ENCODE results near the gene ARHGEF11. TPM values are rescaled to one million over a fixed set of nuclear protein-coding genes. Genes with fewer than 3 reads are reported as not detected.

Gene ARHGEF11
- total RNA-seq, 3 donors from 2014 or later = 1.4 to 1.8 (median 1.7) TPM

DNA sequence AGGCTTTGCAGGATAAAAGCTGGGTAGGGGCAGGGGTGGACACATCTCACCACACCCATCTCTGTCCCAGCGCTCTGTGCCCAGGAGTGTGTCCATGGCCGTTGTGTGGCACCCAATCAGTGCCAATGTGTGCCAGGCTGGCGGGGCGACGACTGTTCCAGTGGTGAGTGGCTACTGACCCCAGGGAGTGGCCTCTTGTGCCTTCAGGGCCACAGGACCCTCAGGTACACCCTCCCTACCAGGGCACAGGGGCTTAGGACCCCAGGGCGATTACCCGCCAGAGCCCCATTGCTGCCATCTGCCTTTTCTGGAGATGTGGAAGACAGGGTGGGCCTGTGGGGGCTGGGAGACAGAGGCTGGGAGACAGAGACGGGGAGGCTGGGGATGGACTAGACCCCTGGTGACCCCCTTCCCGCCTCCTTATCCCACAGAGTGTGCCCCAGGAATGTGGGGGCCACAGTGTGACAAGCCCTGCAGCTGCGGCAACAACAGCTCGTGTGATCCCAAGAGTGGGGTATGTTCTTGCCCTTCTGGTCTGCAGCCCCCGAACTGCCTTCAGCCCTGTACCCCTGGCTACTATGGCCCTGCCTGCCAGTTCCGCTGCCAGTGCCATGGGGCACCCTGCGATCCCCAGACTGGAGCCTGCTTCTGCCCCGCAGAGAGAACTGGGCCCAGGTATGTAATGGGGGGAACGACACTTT lies 139.2 kb downstream of the ARHGEF11 start:
- H3K4me3 Mint-ChIP-seq = no peak overlapping the region
- no peaks in the 10 kb centered on the region for H3K9me3 Mint-ChIP-seq
- DNase-seq (no peak), ATAC-seq (no peak)
- peaks cover 16% of the 10 kb centered on the region for H3K27me3 Mint-ChIP-seq (ENCODE audit: low read depth)
- H3K36me3 Mint-ChIP-seq (ENCODE audit: insufficient read depth) = no peaks in the 10 kb centered on the region
- H3K4me1 Mint-ChIP-seq (ENCODE audit: low read depth) = no peaks in the 10 kb centered on the region

DNA sequence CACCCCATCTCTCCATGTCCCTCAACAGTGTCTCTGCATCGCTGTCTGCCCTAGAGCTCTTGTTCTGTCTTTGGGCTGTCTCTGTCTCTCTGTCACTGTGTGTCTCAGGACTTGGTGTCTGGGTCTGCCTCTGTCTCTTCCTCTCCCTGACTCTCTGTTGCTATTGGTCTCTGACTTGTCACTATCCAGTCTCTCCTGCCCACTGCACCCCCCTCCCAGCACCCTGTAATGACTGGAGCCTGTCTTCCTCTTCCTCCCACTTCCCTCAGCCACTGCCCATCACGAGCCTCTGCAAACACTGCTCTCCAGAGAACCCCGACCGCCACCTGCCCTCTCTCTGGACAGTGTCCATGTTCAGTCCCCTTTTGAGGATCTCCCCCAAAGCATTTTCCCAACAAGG lies 139.9 kb downstream of the ARHGEF11 start:
- no peak for ATAC-seq
- no peaks in the 10 kb centered on the region for H3K4me1 Mint-ChIP-seq (ENCODE audit: low read depth)
- H3K27me3 Mint-ChIP-seq (ENCODE audit: low read depth) = peaks cover 16% of the 10 kb centered on the region
- H3K9me3 Mint-ChIP-seq = no peaks in the 10 kb centered on the region
- H3K36me3 Mint-ChIP-seq (ENCODE audit: insufficient read depth) = no peaks in the 10 kb centered on the region
- DNase-seq = no peak
- no peak overlapping the region for H3K4me3 Mint-ChIP-seq

DNA sequence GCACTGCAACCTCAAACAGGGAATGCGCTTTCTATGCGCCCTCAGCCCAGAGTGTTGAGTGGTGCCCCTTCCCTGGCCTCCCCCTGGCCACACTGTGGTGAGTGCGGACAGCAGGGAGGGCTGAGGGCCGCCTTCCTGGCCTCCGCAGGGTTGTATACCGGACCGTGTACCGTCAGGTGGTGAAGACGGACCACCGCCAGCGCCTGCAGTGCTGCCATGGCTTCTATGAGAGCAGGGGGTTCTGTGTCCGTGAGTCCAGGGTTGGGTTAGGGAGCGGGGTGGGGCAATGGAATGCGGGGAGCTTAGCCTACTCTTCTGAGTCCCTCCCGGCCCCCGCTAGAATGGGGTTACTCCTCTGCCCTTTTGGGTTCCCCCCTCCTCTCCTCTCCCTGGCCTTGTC lies 140.4 kb downstream of the ARHGEF11 start:
- Mint-ChIP-seq H3K9me3 (no peaks in the 10 kb centered on the region), H3K4me1 (ENCODE audit: low read depth) (no peaks in the 10 kb centered on the region), H3K4me3 (no peak overlapping the region), H3K27me3 (ENCODE audit: low read depth) (peaks cover 20% of the 10 kb centered on the region), H3K36me3 (ENCODE audit: insufficient read depth) (no peaks in the 10 kb centered on the region)
- ATAC-seq = no peak
- no peak for DNase-seq

DNA sequence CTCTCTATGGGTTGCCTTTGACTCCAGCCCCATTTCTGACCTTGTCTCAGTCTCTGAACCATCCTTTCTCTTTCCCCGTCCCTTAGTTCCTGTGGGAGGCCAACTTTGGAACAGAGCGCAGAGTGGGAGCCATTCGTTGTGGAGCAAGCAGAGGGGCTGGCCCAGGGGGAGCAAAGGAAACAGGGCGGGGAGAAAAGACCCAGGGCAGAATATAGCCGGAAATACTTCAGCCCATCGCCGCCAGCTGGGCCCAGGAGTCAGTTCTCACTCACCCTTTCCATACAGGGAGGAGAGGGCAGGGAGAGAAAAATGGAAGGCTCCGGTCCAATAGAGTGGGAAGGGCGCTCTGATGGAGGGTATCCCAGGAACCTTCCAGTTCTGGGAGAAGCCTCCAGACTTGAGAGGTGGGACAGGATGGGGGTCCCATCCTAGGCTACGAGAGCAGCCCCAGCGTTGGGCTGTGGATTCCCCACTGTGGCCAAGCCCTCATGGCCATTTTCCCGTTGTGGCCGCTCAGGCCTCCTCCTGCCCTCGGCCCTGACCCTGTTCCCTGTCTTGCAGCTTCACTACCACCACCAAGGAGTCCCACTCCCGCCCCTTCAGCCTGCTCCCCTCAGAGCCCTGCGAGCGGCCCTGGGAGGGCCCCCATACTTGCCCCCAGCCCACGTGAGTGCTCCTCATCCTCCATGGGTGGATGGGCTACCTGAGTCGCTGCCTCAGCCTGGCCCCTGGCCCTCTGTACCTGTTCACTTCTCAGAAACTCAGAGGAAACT lies 141.2 kb downstream of the ARHGEF11 start:
- ATAC-seq (no peak), DNase-seq (no peak)
- Mint-ChIP-seq H3K36me3 (ENCODE audit: insufficient read depth) (no peaks in the 10 kb centered on the region), H3K4me3 (no peak overlapping the region), H3K27me3 (ENCODE audit: low read depth) (peaks cover 21% of the 10 kb centered on the region), H3K9me3 (no peaks in the 10 kb centered on the region), H3K4me1 (ENCODE audit: low read depth) (no peaks in the 10 kb centered on the region)

DNA sequence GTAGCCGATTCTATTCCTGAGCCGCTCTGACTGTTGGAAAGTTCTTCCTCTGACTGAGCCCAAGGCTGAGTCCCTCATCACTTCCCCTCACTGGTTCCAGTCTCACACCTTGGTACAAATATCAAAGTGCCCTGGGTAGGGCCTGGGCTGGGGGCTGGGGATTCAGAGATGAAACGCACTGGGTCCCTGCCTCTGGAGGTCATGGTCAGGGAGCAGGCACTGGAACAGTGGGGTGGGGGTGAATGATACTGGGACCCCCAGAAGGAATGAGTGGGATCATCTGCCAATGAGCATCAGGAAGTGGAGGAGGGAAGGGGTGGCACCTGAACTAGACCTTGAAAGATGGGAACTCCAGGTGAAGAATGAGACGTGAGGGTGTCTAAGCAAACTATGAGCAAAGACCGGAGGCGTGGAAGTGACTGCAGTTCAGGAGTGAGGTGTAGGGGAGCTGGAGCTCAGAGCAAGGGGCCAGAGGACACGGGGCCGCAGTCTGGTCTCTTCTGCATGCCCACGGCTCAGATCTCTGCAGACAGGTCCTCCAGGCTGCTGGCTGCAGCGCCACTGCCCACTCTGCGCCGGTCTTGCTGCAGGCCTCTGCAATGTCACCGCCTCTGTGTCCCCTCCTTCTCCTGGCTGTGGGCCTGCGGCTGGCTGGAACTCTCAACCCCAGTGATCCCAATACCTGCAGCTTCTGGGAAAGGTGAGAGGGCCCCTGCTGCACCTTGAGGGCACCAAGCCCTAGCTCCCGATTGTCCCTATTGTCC lies 142.0 kb downstream of the ARHGEF11 start:
- no peaks in the 10 kb centered on the region for H3K36me3 Mint-ChIP-seq (ENCODE audit: insufficient read depth)
- peaks cover 24% of the 10 kb centered on the region for H3K27me3 Mint-ChIP-seq (ENCODE audit: low read depth)
- peaks cover under 1% of the 10 kb centered on the region for H3K4me1 Mint-ChIP-seq (ENCODE audit: low read depth)
- DNase-seq (no peak), ATAC-seq (no peak)
- H3K4me3 Mint-ChIP-seq = no peak overlapping the region
- no peaks in the 10 kb centered on the region for H3K9me3 Mint-ChIP-seq

DNA sequence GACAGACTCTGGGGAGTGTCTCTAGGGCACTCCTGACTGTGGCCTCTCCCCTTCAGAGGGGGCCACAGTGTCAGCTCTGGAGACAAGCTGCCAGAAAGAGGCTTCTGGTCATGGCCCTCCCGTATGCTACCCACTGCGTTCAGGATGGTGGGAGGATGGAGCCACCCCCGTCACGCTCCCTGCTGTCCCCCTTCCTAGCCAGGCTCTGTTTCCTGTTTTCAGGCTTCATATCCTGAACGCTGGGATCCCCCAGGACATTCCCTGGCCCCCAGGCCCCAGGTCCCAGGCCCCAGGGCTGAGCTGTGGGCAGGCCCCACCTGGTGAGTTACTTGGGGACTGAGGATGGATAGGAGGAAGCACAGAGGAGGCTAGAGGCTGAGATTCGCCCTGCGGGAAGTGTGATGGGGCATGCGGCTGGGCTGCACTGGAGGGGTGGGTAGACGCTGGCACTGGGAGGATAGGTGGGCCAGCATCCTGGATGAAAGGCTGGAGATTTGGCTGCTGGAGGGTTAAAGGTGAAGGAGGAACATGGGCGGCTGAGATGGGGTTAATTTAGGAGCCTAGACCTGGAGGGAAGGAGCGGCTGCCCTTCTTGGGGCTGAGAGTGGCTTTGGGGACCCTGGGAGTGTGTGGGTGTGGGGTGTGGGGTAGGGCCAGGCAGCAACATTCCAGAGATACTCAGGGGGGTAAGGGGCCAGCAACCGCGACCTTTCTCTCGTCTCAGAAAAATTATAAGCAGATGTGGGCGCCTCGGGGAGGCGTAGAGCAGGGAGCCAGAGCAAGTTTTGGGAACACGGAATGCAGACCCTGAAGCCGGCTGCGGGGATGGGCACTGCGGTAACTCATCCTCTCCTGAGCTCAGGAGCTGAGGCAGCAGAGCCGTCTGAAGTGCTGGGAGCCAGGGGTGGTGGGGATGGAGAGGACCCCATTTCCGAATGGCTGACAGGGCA lies 143.3 kb downstream of the ARHGEF11 start:
- ATAC-seq (no peak), DNase-seq (no peak)
- Mint-ChIP-seq H3K4me3 (no peak overlapping the region), H3K4me1 (ENCODE audit: low read depth) (peaks cover 4% of the 10 kb centered on the region), H3K9me3 (no peaks in the 10 kb centered on the region), H3K36me3 (ENCODE audit: insufficient read depth) (no peaks in the 10 kb centered on the region), H3K27me3 (ENCODE audit: low read depth) (peaks cover 26% of the 10 kb centered on the region)

DNA sequence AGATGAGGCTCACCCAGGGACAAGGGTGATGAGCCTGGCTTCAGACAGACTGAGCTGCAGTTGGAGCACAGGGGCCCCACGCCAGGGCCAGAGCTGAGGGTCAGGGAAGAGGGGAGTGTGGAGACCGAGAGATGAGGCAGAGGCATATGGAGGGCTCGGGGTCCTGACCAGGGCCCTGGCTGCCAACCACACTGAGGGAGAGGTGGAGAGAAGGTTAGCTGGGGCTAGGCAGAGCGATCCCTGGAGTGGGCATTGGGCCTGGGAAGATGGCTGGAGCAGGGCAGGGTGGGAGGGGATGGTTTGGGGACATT lies 144.0 kb downstream of the ARHGEF11 start:
- Mint-ChIP-seq H3K4me3 (no peak overlapping the region), H3K9me3 (no peaks in the 10 kb centered on the region)
- no peak for DNase-seq

DNA sequence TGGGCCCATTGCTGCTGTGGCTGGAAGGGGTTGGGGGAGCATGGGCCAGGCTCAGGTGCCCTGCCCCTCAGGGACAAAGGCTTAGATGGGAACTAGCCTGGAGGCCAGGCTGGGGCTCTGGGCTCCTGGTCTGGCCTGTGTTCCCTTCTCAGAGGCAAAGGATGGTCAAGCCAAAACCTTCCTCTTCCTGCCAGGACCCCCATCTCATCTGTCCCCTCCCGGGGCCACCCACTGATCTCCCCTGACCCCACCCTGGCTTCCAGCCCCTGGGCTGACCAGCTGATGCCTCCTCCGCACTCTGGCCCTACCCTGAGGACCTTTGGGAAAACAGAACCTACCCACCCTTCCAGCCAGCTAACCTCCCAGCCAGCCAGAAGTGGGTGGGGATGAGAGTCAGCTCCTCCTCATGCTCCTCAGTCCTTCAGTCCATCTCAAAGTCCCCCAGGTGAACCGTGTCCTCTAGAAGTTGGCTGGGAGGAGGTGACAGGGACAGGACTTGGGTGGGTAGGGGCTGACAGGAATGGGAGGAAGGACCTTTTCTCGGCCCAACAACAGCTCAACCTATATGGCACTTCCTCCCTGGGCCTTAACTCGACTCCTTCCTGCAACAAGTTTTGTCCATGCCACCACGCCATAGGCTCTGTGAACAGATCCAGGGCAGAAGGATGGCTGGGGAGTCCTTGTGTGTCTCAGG lies 144.5 kb downstream of the ARHGEF11 start:
- Mint-ChIP-seq H3K27me3 (ENCODE audit: low read depth) (peaks cover 30% of the 10 kb centered on the region), H3K4me1 (ENCODE audit: low read depth) (peaks cover 4% of the 10 kb centered on the region), H3K9me3 (no peaks in the 10 kb centered on the region), H3K4me3 (no peak overlapping the region), H3K36me3 (ENCODE audit: insufficient read depth) (no peaks in the 10 kb centered on the region)
- no peak for DNase-seq
- no peak for ATAC-seq

More for the DNA sequence above, 144.0 kb downstream of the ARHGEF11 start:
- H3K4me1 Mint-ChIP-seq (ENCODE audit: low read depth) = peaks cover 4% of the 10 kb centered on the region
- ATAC-seq = no peak
- no peaks in the 10 kb centered on the region for H3K36me3 Mint-ChIP-seq (ENCODE audit: insufficient read depth)
- peaks cover 27% of the 10 kb centered on the region for H3K27me3 Mint-ChIP-seq (ENCODE audit: low read depth)

DNA sequence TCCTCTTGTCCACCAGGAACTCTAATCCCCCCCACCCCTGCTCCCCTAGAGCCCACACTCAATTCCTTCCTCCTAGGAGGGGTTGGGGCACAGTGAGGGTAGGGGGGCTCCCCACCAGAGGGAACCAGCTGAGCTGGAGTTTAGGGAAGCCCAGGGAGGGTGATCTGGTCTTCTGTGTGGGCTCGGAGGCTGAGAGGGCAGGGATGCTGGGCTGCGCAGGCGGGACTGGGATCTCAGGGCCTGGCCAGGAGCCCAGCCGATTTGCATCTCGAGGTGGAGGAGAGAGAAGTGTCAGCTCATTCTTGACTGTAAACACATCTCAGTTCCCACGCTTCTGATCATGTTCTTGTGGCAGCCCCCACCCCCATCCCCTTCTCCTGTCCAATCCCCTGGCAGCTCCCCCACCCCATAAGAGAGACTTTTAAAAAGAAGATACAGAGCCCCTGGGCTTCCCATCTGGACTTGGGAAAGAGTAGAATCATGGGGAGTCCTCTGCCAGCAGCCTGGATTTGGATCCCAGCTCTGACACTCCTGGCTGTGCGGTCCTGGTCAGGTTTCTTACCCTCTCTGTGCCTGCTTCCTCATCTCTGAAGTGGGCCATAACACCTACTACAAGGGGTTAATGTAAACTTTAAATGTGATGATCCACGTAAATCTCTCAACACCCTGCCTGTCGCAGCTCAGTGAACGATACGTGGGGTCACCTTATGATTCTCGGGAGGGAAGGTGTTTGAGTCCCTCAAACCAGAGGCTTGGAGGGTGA lies 145.4 kb downstream of the ARHGEF11 start:
- H3K36me3 Mint-ChIP-seq (ENCODE audit: insufficient read depth) = no peaks in the 10 kb centered on the region
- H3K4me1 Mint-ChIP-seq (ENCODE audit: low read depth) = peaks cover 4% of the 10 kb centered on the region
- no peak overlapping the region for H3K4me3 Mint-ChIP-seq
- H3K27me3 Mint-ChIP-seq (ENCODE audit: low read depth) = peaks cover 36% of the 10 kb centered on the region
- H3K9me3 Mint-ChIP-seq = no peaks in the 10 kb centered on the region
- DNase-seq = no peak
- no peak for ATAC-seq

DNA sequence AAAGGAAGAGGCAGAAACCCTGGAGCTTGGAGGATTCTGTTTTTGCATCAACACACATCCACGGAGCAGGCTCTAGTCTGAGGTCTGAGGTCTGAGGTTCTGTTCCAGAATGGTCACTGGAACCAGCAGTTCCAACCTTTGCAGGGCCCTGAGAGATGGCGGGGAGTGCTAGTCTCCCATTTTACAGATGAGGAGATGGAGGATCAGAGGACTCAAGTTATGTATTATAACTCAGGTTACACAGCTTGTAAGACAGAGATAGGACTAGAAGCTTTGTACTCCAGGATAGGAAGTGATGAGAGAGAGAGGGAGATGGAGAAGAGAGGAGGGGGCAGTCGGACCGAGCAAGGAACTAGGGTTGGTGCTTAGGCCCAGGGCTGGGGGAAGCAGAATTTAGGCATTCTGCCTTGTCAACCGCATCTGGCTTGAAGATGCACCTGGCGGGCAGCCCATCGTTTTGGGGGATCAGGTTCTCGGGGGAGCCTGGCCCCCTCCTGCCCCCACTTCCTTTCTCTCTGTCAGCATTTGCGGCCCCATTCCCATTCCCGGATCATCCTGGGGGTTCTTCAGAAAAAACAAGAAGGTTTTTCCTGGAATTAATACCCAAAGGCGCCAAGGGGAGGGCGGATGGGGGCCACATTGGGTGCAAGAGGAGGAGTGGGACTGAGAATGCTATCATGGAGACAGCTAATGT lies 146.4 kb downstream of the ARHGEF11 start:
- no peaks in the 10 kb centered on the region for H3K36me3 Mint-ChIP-seq (ENCODE audit: insufficient read depth)
- peaks cover 4% of the 10 kb centered on the region for H3K4me1 Mint-ChIP-seq (ENCODE audit: low read depth)
- H3K9me3 Mint-ChIP-seq = no peaks in the 10 kb centered on the region
- no peak overlapping the region for H3K4me3 Mint-ChIP-seq
- H3K27me3 Mint-ChIP-seq (ENCODE audit: low read depth) = peaks cover 43% of the 10 kb centered on the region
- ATAC-seq (no peak), DNase-seq (no peak)

DNA sequence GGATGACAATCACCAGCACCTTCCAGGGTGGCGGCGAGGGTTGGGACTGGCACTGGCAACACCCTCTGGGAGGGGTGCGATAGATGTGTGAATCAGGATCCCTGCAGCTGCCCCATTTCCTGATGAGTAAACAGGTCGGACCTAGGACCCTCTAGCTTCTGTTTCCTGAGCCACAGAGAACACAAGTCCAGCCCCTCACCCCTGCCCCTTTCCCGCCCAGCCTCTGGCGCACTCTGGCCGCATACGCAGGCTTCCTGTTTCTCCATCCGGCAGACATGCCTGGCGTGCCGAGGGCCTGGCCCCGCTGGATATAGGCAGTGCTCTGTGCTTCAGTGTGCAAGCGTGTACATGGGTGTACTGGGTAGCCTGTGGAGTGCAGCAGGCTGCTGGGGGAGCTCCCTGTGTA lies 147.4 kb downstream of the ARHGEF11 start:
- Mint-ChIP-seq H3K4me1 (ENCODE audit: low read depth) (peaks cover 6% of the 10 kb centered on the region), H3K27me3 (ENCODE audit: low read depth) (peaks cover 48% of the 10 kb centered on the region), H3K9me3 (no peaks in the 10 kb centered on the region), H3K36me3 (ENCODE audit: insufficient read depth) (no peaks in the 10 kb centered on the region), H3K4me3 (no peak overlapping the region)
- DNase-seq (no peak), ATAC-seq (peak; percentile 19 to 30)

DNA sequence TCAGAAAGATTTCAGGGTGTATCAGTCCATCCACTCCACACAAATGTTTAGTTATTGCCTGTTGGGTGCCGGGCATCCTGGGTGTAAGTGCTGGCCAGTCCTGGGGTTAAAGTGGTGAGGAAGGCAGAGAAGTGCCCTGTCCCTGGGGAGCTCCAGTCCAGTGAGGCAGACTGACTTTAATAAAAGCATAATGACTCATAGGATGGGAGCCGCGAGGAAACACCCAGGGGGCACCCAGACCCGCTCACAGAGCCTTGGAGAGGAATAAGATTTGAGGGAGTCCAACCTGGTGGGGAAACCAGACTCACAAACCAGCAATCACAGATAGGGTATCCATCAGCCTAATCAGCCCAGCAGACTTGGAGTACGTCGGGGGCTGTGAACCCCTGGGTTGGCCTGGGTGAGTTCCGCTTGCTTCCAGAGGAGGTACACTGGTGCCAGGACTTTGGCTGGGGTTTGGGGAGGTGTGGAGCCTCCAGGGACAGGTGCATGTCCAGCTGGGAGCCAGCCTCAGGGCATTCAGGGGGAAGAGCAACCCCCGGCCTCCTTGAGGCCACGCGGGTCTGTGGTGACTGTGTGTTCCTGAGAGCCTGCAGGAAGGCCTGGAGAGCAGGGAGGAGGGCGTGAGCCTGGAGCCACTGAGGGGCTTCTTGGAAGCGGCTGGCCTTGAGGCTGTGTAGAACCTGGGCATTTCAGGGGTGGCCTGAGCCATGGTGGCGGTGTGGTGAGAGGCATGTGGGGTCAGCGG lies 148.3 kb downstream of the ARHGEF11 start:
- Mint-ChIP-seq H3K4me1 (ENCODE audit: low read depth) (peaks cover 10% of the 10 kb centered on the region), H3K27me3 (ENCODE audit: low read depth) (peaks cover 54% of the 10 kb centered on the region), H3K9me3 (no peaks in the 10 kb centered on the region), H3K36me3 (ENCODE audit: insufficient read depth) (no peaks in the 10 kb centered on the region), H3K4me3 (no peak overlapping the region)
- no peak for DNase-seq
- no peak for ATAC-seq
